GM03348 (cell line): ENCODE data around the gene GAP43.
"Not testable (repeated sequence)": the region's sequence is repeated elsewhere in the genome, so short reads cannot be mapped to it uniquely, and the experiment has no call there.

ENCODE experiments used
- DNase-seq: peaks from one replicate; pipeline ENCODE4 v3.0.0; 2012; ENCODE audit warnings: low spot score

GAP43 gene

GRCh38 chr3:115698851-115699591 is 75.7 kb downstream of the GAP43 start:
- no peak for DNase-seq

- DNase-seq = peak; percentile 14
These were observed 76.4 kb downstream of the GAP43 start for GRCh38 chr3:115699706-115700105.

GRCh38 chr3:115702598-115702997 is 79.3 kb downstream of the GAP43 start:
- no peak for DNase-seq

GRCh38 chr3:115704661-115705338 is 81.5 kb downstream of the GAP43 start:
- peak; percentile 5 for DNase-seq

GRCh38 chr3:115706311-115706829 is 83.1 kb downstream of the GAP43 start:
- DNase-seq = no peak

GRCh38 chr3:115708540-115708939 is 85.2 kb downstream of the GAP43 start:
- DNase-seq = no peak

GRCh38 chr3:115709093-115709492 is 85.8 kb downstream of the GAP43 start:
- no peak for DNase-seq

- DNase-seq = no peak
These were observed 86.6 kb downstream of the GAP43 start for GRCh38 chr3:115709931-115710330.

GRCh38 chr3:115710799-115711198 is 87.5 kb downstream of the GAP43 start:
- DNase-seq = peak; percentile 46

GRCh38 chr3:115712871-115713270 is 89.6 kb downstream of the GAP43 start:
- DNase-seq = peak; percentile 3

GRCh38 chr3:115713284-115713683 is 90.0 kb downstream of the GAP43 start:
- peak; percentile 23 for DNase-seq

GRCh38 chr3:115715241-115715745 is 92.0 kb downstream of the GAP43 start:
- DNase-seq = no peak

GRCh38 chr3:115720983-115721382 is 97.7 kb downstream of the GAP43 start:
- DNase-seq = no peak

GRCh38 chr3:115725800-115726199 is 102.5 kb downstream of the GAP43 start:
- DNase-seq = no peak

- DNase-seq = no peak
These were observed 103.8 kb downstream of the GAP43 start for GRCh38 chr3:115727135-115727534.

GRCh38 chr3:115728013-115728412 is 104.7 kb downstream of the GAP43 start:
- no peak for DNase-seq

- DNase-seq = not testable (repeated sequence)
These were observed 113.0 kb downstream of the GAP43 start for GRCh38 chr3:115736341-115736740.

- DNase-seq = no peak
These were observed 118.3 kb downstream of the GAP43 start for GRCh38 chr3:115741650-115742049.

GRCh38 chr3:115744516-115744915 is 121.2 kb downstream of the GAP43 start:
- DNase-seq = not testable (repeated sequence)

GRCh38 chr3:115752978-115753377 is 129.7 kb downstream of the GAP43 start:
- DNase-seq = not testable (repeated sequence)

- no peak for DNase-seq
These were observed 134.9 kb downstream of the GAP43 start for GRCh38 chr3:115758076-115758763.

GRCh38 chr3:115760716-115761115 is 137.4 kb downstream of the GAP43 start:
- DNase-seq = no peak

- no peak for DNase-seq
These were observed 138.6 kb downstream of the GAP43 start for GRCh38 chr3:115761927-115762305.
